ENCODE data around the gene ZCCHC18. TPM values are rescaled to one million over a fixed set of nuclear protein-coding genes. Genes with fewer than 3 reads are reported as not detected.
A peak's percentile ranks its signal among the peaks of the same experiment; 100 is the strongest.

The ZCCHC18 gene
- total and polyA plus RNA-seq, 5 donors from 2014 or later, result 1.9 to 4.6 (median 4.3) TPM

DNA sequence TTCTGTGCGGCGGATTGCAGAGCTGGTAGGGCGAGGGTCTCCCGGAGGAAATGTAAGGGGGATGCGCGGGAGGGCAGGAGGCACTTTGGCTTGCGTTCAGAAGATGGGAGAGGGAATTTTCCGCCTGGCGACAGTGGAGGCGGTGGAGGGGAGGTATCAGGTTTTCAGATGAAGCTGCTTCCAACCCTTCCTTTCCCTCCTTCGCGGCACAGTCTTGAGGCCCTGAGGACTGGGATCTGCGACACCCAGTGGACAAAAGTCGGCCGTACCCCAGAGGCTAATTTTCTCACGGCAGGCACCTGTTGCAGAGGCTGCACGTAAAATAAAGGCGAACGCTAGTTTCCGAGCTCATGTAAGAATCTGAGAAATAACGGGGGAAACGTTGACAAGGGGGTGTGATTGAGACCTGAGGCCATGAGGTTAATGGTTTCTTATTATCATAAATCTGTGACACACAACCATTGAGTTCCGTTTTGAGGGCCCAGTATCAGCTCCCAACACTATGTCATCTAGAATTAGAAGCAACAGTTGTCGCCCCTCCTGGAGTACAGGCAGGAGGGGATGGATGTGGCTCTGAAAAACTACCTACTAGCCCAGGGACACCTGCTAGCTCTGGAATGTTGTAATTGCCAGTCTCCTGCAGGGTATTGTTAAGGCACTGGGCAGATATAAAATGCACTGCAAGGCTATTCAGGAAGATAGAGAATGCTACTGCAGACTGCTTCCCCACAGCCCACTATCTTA lies 1.1 kb downstream of the ZCCHC18 start:
- DNase-seq (peak; percentile 33 to 76 (median 56)), ATAC-seq (ENCODE audit: low read depth in 2 of 2) (peak; percentile 66 to 76)
- H3K9me3 Mint-ChIP-seq, result no peaks in the 10 kb centered on the region
- Histone ChIP-seq H3K4me1 (ENCODE audit: control insufficient read depth, insufficient read depth, low read length, poor library complexity, severe bottlenecking) (peaks cover 39% of the 10 kb centered on the region), H3K9me3 (ENCODE audit: control insufficient read depth in 2 of 2, low read length in 2 of 2) (no peaks in the 10 kb centered on the region), H3K27ac (ENCODE audit: insufficient read depth, low read length, poor library complexity, severe bottlenecking) (peak overlapping the region; percentile 78), H3K36me3 (ENCODE audit: control insufficient read depth, insufficient read depth, low read length) (no peaks in the 10 kb centered on the region), H3K4me3 (ENCODE audit: low read depth, low read length) (peak overlapping the region; percentile 65), H3K27me3 (ENCODE audit: control insufficient read depth, insufficient read depth, low read length) (no peaks in the 10 kb centered on the region)
- H3K4me1 Mint-ChIP-seq, result peaks cover 12 to 68% (median 35%) of the 10 kb centered on the region in 4 donors
- H3K27me3 Mint-ChIP-seq, result no peaks in the 10 kb centered on the region
- peak overlapping the region; percentile 90 to 95 (median 91) for H3K4me3 Mint-ChIP-seq
- H3K36me3 Mint-ChIP-seq, result no peaks in the 10 kb centered on the region
- peak overlapping the region; percentile 52 to 90 (median 82) for H3K27ac Mint-ChIP-seq

DNA sequence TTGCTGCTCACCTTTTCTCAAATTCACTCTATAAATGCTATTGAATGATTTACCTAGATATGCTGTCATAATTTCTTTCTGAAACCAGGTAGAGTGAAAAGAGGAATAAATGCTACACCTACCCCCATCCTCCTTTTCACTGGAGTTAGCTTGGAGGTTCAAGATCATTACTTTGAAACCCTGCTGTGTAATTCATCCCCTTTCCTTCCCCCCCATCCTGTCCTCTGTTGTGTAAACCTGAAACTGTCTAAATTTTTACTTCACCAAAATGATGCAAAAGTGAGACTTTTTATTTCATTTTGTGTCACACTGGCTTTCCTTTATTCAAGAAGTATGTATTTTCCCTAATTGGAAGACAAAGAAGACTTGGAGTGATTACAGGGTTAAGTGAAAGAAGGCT lies 5.4 kb downstream of the ZCCHC18 start:
- no peaks in the 10 kb centered on the region for H3K36me3 ChIP-seq (ENCODE audit: control insufficient read depth, insufficient read depth, low read length)
- ATAC-seq (ENCODE audit: low read depth in 2 of 2), result no peak
- peak overlapping the region in 1 of 4 donors; percentile 69 for H3K4me3 Mint-ChIP-seq
- no peaks in the 10 kb centered on the region for H3K36me3 Mint-ChIP-seq
- no peaks in the 10 kb centered on the region for H3K27me3 Mint-ChIP-seq
- H3K4me3 ChIP-seq (ENCODE audit: low read depth, low read length), result no peak overlapping the region
- no peak overlapping the region for H3K27ac ChIP-seq (ENCODE audit: insufficient read depth, low read length, poor library complexity, severe bottlenecking)
- H3K9me3 Mint-ChIP-seq, result peaks cover 0 to 2% (median 0%) of the 10 kb centered on the region in 7 donors
- H3K4me1 ChIP-seq (ENCODE audit: control insufficient read depth, insufficient read depth, low read length, poor library complexity, severe bottlenecking), result peaks cover 18% of the 10 kb centered on the region
- no peaks in the 10 kb centered on the region for H3K27me3 ChIP-seq (ENCODE audit: control insufficient read depth, insufficient read depth, low read length)
- H3K4me1 Mint-ChIP-seq, result peaks cover 16 to 54% (median 31%) of the 10 kb centered on the region in 4 donors
- no peaks in the 10 kb centered on the region for H3K9me3 ChIP-seq (ENCODE audit: control insufficient read depth in 2 of 2, low read length in 2 of 2)
- H3K27ac Mint-ChIP-seq, result peak overlapping the region in 1 of 3 donors; percentile 56
- no peak for DNase-seq

DNA sequence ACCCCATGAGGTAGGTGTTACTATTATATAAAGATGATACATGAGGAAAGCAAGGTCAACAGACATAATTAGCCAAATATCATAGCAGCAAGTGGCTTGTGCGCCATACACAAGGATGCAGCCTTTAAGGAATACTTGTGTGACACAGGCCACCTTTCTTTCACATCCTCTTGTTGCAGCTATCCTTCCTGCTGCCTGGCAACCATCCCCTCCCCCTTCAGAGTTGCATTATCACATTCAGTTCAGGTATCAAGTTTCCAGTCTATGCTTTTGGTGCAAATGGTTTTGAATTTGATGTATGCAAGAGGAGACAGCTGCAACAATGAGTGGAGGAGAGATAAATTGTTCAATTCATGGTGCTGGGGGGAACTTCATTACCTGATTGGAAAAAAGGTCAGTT lies 6.4 kb downstream of the ZCCHC18 start:
- Mint-ChIP-seq H3K9me3 (peaks cover 0 to 2% (median 0%) of the 10 kb centered on the region in 7 donors), H3K27me3 (no peaks in the 10 kb centered on the region), H3K4me3 (no peak overlapping the region), H3K36me3 (no peaks in the 10 kb centered on the region), H3K27ac (no peak overlapping the region), H3K4me1 (peaks cover 20 to 55% (median 34%) of the 10 kb centered on the region in 4 donors)
- H3K4me3 ChIP-seq (ENCODE audit: low read depth, low read length), result no peak overlapping the region
- no peaks in the 10 kb centered on the region for H3K27me3 ChIP-seq (ENCODE audit: control insufficient read depth, insufficient read depth, low read length)
- DNase-seq, result no peak
- no peak for ATAC-seq (ENCODE audit: low read depth in 2 of 2)
- H3K4me1 ChIP-seq (ENCODE audit: control insufficient read depth, insufficient read depth, low read length, poor library complexity, severe bottlenecking), result peaks cover 18% of the 10 kb centered on the region
- H3K27ac ChIP-seq (ENCODE audit: insufficient read depth, low read length, poor library complexity, severe bottlenecking), result no peak overlapping the region
- H3K9me3 ChIP-seq (ENCODE audit: control insufficient read depth in 2 of 2, low read length in 2 of 2), result no peaks in the 10 kb centered on the region
- H3K36me3 ChIP-seq (ENCODE audit: control insufficient read depth, insufficient read depth, low read length), result no peaks in the 10 kb centered on the region

DNA sequence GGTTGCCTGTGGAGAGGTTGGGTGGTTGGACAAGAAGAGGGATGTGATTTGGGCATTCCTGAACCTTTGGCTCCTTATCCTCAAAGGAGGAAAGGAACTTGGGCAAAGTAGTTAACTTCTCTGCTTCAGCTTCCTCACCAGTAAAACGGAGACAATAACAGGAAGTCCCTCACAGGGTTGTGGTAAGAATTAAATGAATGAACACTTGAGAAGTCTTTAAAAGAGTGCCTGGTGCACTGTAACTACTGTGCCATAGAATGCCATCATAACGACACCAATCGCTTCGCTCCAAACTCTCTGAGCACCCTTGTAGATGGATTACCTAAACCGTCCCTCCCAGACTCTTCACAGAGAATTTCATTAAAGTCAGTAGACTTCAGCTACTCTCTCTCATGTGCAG lies 10.5 kb downstream of the ZCCHC18 start:
- H3K4me3 Mint-ChIP-seq, result peak overlapping the region; percentile 55 to 78 (median 65)
- peaks cover 22% of the 10 kb centered on the region for H3K4me1 ChIP-seq (ENCODE audit: control insufficient read depth, insufficient read depth, low read length, poor library complexity, severe bottlenecking)
- no peaks in the 10 kb centered on the region for H3K36me3 ChIP-seq (ENCODE audit: control insufficient read depth, insufficient read depth, low read length)
- no peaks in the 10 kb centered on the region for H3K27me3 ChIP-seq (ENCODE audit: control insufficient read depth, insufficient read depth, low read length)
- peak overlapping the region; percentile 42 for H3K4me3 ChIP-seq (ENCODE audit: low read depth, low read length)
- H3K36me3 Mint-ChIP-seq, result no peaks in the 10 kb centered on the region
- peak overlapping the region; percentile 91 to 96 (median 94) for H3K27ac Mint-ChIP-seq
- H3K27ac ChIP-seq (ENCODE audit: insufficient read depth, low read length, poor library complexity, severe bottlenecking), result peak overlapping the region; percentile 51
- peak in 2 of 3 donors; percentile 32 to 75 for DNase-seq
- H3K4me1 Mint-ChIP-seq, result peaks cover 20 to 59% (median 34%) of the 10 kb centered on the region in 4 donors
- no peaks in the 10 kb centered on the region for H3K27me3 Mint-ChIP-seq
- peak; percentile 90 to 94 for ATAC-seq (ENCODE audit: low read depth in 2 of 2)
- H3K9me3 Mint-ChIP-seq, result peaks cover 0 to 2% (median 0%) of the 10 kb centered on the region in 7 donors
- no peaks in the 10 kb centered on the region for H3K9me3 ChIP-seq (ENCODE audit: control insufficient read depth in 2 of 2, low read length in 2 of 2)

DNA sequence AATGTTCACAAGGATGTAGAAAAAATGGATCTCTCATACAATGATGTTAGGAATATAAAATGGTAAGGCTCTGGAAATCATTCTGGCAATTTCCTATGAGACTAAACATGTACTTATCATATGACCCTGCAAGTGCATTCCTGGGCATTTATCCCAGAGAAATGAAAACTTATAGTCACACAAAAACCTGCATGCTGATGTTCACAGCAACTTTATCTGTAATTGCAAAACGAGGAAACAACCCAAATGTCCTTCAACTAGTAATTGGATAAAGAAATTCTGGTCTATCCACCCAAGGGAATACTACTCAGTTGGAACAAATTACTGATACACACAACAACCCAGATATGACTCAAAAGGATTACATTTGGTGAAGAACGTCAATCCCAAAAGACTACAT lies 14.5 kb downstream of the ZCCHC18 start:
- H3K4me3 ChIP-seq (ENCODE audit: low read depth, low read length), result peak overlapping the region; percentile 26
- peaks cover 22% of the 10 kb centered on the region for H3K4me1 ChIP-seq (ENCODE audit: control insufficient read depth, insufficient read depth, low read length, poor library complexity, severe bottlenecking)
- peaks cover 16 to 50% (median 31%) of the 10 kb centered on the region in 4 donors for H3K4me1 Mint-ChIP-seq
- DNase-seq (no peak), ATAC-seq (ENCODE audit: low read depth in 2 of 2) (no peak)
- no peaks in the 10 kb centered on the region for H3K9me3 ChIP-seq (ENCODE audit: control insufficient read depth in 2 of 2, low read length in 2 of 2)
- H3K36me3 ChIP-seq (ENCODE audit: control insufficient read depth, insufficient read depth, low read length), result peaks cover 10% of the 10 kb centered on the region
- peak overlapping the region in 2 of 4 donors; percentile 7 to 51 for H3K4me3 Mint-ChIP-seq
- H3K9me3 Mint-ChIP-seq, result peaks cover 0 to 1% (median 0%) of the 10 kb centered on the region in 7 donors
- H3K36me3 Mint-ChIP-seq, result no peaks in the 10 kb centered on the region
- no peaks in the 10 kb centered on the region for H3K27me3 Mint-ChIP-seq
- peak overlapping the region; percentile 12 to 89 (median 29) for H3K27ac Mint-ChIP-seq
- no peak overlapping the region for H3K27ac ChIP-seq (ENCODE audit: insufficient read depth, low read length, poor library complexity, severe bottlenecking)
- no peaks in the 10 kb centered on the region for H3K27me3 ChIP-seq (ENCODE audit: control insufficient read depth, insufficient read depth, low read length)

DNA sequence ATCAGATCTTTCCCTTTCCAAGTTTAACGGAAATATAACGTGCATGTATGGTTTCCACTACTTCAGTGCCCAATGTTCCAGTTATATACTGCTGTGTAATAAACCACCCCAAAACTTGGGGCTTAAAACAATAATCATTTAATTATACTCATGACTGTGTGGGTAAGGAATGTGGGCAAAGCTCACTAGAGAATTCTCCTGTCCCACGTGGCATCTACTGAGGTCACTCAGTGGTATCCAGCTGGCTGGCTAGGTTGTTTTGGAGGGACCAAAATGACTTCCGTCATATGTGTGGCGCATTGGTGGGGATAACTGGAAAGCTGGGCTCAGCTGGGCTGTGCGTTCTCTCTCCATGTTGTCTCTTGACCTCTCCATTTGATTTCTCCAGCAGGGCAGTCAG lies 18.5 kb downstream of the ZCCHC18 start:
- Histone ChIP-seq H3K4me1 (ENCODE audit: control insufficient read depth, insufficient read depth, low read length, poor library complexity, severe bottlenecking) (peaks cover 11% of the 10 kb centered on the region), H3K27me3 (ENCODE audit: control insufficient read depth, insufficient read depth, low read length) (no peaks in the 10 kb centered on the region), H3K27ac (ENCODE audit: insufficient read depth, low read length, poor library complexity, severe bottlenecking) (no peak overlapping the region), H3K4me3 (ENCODE audit: low read depth, low read length) (no peak overlapping the region), H3K9me3 (ENCODE audit: control insufficient read depth in 2 of 2, low read length in 2 of 2) (no peaks in the 10 kb centered on the region), H3K36me3 (ENCODE audit: control insufficient read depth, insufficient read depth, low read length) (peaks cover 10% of the 10 kb centered on the region)
- Mint-ChIP-seq H3K27ac (no peak overlapping the region), H3K4me1 (peaks cover 6 to 32% (median 22%) of the 10 kb centered on the region in 4 donors), H3K4me3 (no peak overlapping the region), H3K36me3 (no peaks in the 10 kb centered on the region), H3K9me3 (no peaks in the 10 kb centered on the region), H3K27me3 (no peaks in the 10 kb centered on the region)
- no peak for ATAC-seq (ENCODE audit: low read depth in 2 of 2)
- no peak for DNase-seq

DNA sequence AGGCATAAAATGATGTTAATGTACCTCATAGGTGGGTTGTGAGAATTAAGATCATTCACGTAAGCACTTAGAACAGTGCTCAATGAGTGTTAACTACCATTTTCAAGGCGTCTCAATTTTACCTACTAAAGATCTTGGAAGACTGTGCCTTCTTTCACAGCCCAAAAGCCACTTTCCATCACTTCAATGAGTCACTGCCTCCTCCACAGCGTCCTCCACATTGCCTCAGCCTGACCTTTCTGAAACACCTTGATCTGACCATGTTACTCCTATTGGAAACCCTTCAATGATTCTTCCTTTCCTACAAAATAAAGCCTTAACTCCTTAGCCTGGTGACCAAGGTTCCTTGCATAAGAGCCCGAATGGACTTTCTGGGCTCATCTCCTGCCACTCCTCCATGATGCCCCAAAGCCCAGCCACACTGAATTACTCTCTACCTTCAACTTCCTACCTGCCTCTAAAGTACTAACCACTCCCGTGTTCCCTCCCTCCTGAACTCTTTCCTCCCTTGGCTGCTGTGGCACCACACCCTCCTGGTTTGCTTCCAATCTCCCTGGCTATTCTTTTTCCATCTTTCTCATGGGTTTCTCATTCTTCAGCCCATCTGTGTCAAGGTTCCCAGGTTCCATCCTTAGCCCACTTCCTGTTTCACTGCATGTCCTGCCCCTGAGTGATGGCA lies 22.4 kb downstream of the ZCCHC18 start:
- no peak overlapping the region for H3K4me3 ChIP-seq (ENCODE audit: low read depth, low read length)
- Mint-ChIP-seq H3K4me3 (no peak overlapping the region), H3K4me1 (peaks cover 0 to 23% (median 18%) of the 10 kb centered on the region in 4 donors)

More for the DNA sequence above, 22.4 kb downstream of the ZCCHC18 start:
- Mint-ChIP-seq H3K27ac (peak overlapping the region; percentile 11 to 32 (median 28)), H3K9me3 (no peaks in the 10 kb centered on the region), H3K27me3 (no peaks in the 10 kb centered on the region), H3K36me3 (no peaks in the 10 kb centered on the region)
- Histone ChIP-seq H3K27ac (ENCODE audit: insufficient read depth, low read length, poor library complexity, severe bottlenecking) (no peak overlapping the region), H3K9me3 (ENCODE audit: control insufficient read depth in 2 of 2, low read length in 2 of 2) (no peaks in the 10 kb centered on the region), H3K36me3 (ENCODE audit: control insufficient read depth, insufficient read depth, low read length) (peaks cover 10% of the 10 kb centered on the region), H3K4me1 (ENCODE audit: control insufficient read depth, insufficient read depth, low read length, poor library complexity, severe bottlenecking) (peaks cover 8% of the 10 kb centered on the region), H3K27me3 (ENCODE audit: control insufficient read depth, insufficient read depth, low read length) (no peaks in the 10 kb centered on the region)
- no peak for DNase-seq
- no peak for ATAC-seq (ENCODE audit: low read depth in 2 of 2)

Measured in CD4-positive, CD25-positive, alpha-beta regulatory T cell (primary cell).